A549 (cell line): ENCODE measurements around the gene S100A11. TPM values are rescaled to one million over a fixed set of nuclear protein-coding genes. Genes with fewer than 3 reads are reported as not detected.

ENCODE experiments used
- ATAC-seq, 2 experiments: fragments of 200-7000 bp in 1 of 2; fragments of >200 bp in 1 of 2; cut with Nextera tagmentation in 1 of 2; cut with Tn5 transposase in 1 of 2; 3 replicates each; pipeline versions ENCODE4 v1.8.0 to v1.9.1; 2018 to 2020; ENCODE audit warnings: mild to moderate bottlenecking in 1 of 2, moderate library complexity in 1 of 2
- CTCF ChIA-PET: fragments of 300-600 bp; sonication (Branson Sonifier 250); formaldehyde crosslinking; extraction: SDS; loops from one replicate; lab custom pipeline; 2021; ENCODE audit warnings: antibody characterized with exemption, inconsistent platforms; lab: Yijun Ruan, JAX
- POLR2A ChIA-PET: fragments of 350-600 bp; formaldehyde crosslinking; extraction: SDS; loops from one replicate; lab custom pipeline; 2021; ENCODE audit warnings: antibody characterized with exemption, inconsistent platforms; lab: Yijun Ruan, JAX
- DNase-seq, 2 experiments: peaks; one replicate each; pipeline versions ENCODE4 v3.0.0 to v3.0.0-alpha.2; 2011 to 2016; ENCODE audit warnings: low read depth in 1 of 2, low spot score in 1 of 2
- FAIRE-seq: peaks from 2 replicates; lab custom pipeline; 2011; peaks lifted over from hg19 to GRCh38; lab: Jason Lieb, UNC
- H3K27ac ChIP-seq, 2 experiments: fragments of >200 bp; sonication (Bioruptor Twin); formaldehyde crosslinking; 3 replicates each; pipeline ENCODE4 v1.5.1; 2016 to 2017
- H3K4me1 ChIP-seq: fragments of >200 bp; sonication (Bioruptor Twin); formaldehyde crosslinking; 3 replicates; pipeline ENCODE4 v1.6.1; 2016
- H3K4me2 ChIP-seq: fragments of >200 bp; sonication (Bioruptor Twin); formaldehyde crosslinking; 3 replicates; pipeline ENCODE4 v1.6.1; 2016
- H3K4me3 ChIP-seq: fragments of >200 bp; sonication (Bioruptor Twin); formaldehyde crosslinking; 3 replicates; pipeline ENCODE4 v1.5.1; 2016
- H3K9me3 ChIP-seq: fragments of >200 bp; sonication (Bioruptor Twin); formaldehyde crosslinking; 3 replicates; pipeline ENCODE4 v1.6.1; 2016
- BHLHE40 ChIP-seq: IDR thresholded peaks from 2 replicates; pipeline ENCODE4 v1.6.1; 2012; ENCODE audit warnings: low read depth, low read length, inconsistent platforms
- EHF ChIP-seq: fragments of 250-450 bp; sonication (Bioruptor Pico); IDR thresholded peaks from 2 replicates; pipeline ENCODE4 v1.5.0; 2020; ENCODE audit warnings: mild to moderate bottlenecking
- GATA3 ChIP-seq: IDR thresholded peaks from 2 replicates; pipeline ENCODE4 v1.6.1; 2012; ENCODE audit warnings: borderline replicate concordance
- HOXA7 ChIP-seq: fragments of 250-450 bp; sonication (Bioruptor Pico); IDR thresholded peaks from 2 replicates; pipeline ENCODE4 v1.5.0; 2020; ENCODE audit warnings: mild to moderate bottlenecking, moderate library complexity
- JUN ChIP-seq, 2 experiments: fragments of >200 bp; sonication (Bioruptor Twin); formaldehyde crosslinking; IDR thresholded peaks; 2 replicates in 1 of 2; 3 replicates in 1 of 2; pipeline ENCODE4 v1.6.1; 2016 to 2017
- KDM5A ChIP-seq: fragments of 200-600 bp; sonication (generic); IDR thresholded peaks from 2 replicates; pipeline ENCODE4 v1.6.1; 2016; ENCODE audit warnings: antibody characterized with exemption, mild to moderate bottlenecking
- MAFK ChIP-seq: fragments of 450-650 bp; IDR thresholded peaks from 2 replicates; pipeline ENCODE4 v1.6.1; 2014; ENCODE audit not compliant: partially characterized antibody
- NR3C1 ChIP-seq: fragments of >200 bp; sonication (Bioruptor Twin); formaldehyde crosslinking; IDR thresholded peaks from 3 replicates; pipeline ENCODE4 v1.6.1; 2017
- TFCP2L1 ChIP-seq: fragments of 250-450 bp; sonication (Bioruptor Pico); IDR thresholded peaks from 2 replicates; pipeline ENCODE4 v1.5.0; 2021; ENCODE audit warnings: mild to moderate bottlenecking
- WGBS: methylation state at CpG from one replicate; pipeline ENCODE4 v1.1.6; 2017; ENCODE audit errors: missing lambda C conversion rate; 5-methylcytosine and 5-hydroxymethylcytosine counted together
- polyA plus RNA-seq, 4 experiments: library from polyadenylated mRNA; depleted of rRNA in 3 of 4; stranded (reverse); fragments of >200 nt; fragmentation: RNase III in 1 of 4; extraction: RNeasy Plus Mini Kit Qiagen cat#74134 plus additional on column Dnase treatment in 1 of 4; gene quantifications; 2 replicates in 3 of 4; 3 replicates in 1 of 4; pipeline ENCODE4 v1.2.3, GENCODE V29; 2011 to 2017
- TF ChIP-seq, protein P1 (sequence below): fragments of 250-450 bp; sonication (Bioruptor Pico); IDR thresholded peaks from 2 replicates; pipeline ENCODE4 v1.5.0; 2020; ENCODE audit warnings: low read depth, mild to moderate bottlenecking, moderate library complexity
- TF ChIP-seq, protein P2 (sequence below): IDR thresholded peaks from 2 replicates; pipeline ENCODE4 v1.6.1; 2012
- TF ChIP-seq, protein P3 (sequence below): fragments of 150-350 bp; IDR thresholded peaks from 2 replicates; pipeline ENCODE4 v1.6.1; 2014; ENCODE audit warnings: low read depth, mild to moderate bottlenecking, low read length
- TF ChIP-seq, protein P4 (sequence below): IDR thresholded peaks from 2 replicates; pipeline ENCODE4 v1.6.1; 2012

S100A11 gene
- polyA plus RNA-seq, 2 of the 4 experiments (the other 2 are of a cell fraction) = 671 to 1,531 TPM

DNA sequence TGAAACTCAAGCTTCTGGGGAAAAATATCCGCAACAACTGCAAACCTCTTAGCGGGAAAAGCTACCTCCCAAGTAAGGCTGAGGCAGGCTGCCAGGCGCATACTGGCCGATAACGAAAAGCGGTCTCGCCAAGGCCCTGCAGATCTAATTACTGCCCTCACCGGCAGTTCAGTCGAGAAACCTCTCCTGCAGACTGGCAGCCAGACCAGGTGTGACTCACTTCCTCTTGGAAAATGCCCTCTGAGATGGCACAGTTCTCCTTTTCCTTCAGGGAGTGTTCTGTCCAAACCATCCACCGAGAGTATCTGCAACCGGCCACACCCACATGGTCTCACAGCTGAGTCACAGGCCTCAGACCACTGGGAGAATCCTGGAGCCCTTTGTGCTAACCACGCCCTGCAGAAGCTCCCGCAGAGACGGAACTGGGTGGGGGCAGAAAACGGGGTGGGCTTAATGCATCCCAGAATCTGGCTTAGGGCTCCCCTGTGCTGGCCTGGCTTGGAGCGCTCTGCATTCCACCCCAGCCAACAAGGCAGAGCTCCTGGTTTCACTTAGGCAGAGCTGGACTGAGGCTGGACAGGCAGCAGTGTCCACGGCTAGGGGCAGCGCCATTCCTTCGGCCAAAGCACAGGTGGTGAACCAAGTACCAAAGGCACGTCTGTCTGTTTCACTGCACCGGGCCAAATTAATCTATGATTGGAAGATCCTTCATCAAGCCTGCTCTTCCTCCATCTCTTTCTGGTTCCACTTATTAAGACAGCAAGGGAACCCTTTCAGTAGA is 44.3 kb downstream of the S100A11 start (continued):
- TF ChIP-seq, protein P1, sequence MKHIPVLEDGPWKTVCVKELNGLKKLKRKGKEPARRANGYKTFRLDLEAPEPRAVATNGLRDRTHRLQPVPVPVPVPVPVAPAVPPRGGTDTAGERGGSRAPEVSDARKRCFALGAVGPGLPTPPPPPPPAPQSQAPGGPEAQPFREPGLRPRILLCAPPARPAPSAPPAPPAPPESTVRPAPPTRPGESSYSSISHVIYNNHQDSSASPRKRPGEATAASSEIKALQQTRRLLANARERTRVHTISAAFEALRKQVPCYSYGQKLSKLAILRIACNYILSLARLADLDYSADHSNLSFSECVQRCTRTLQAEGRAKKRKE (CRISPR knock-in tag) = no peak
- TF ChIP-seq NR3C1 (no peak), JUN (IDR thresholded peaks at IDR 0.05) (peak; percentile 81 to 91; a peak in 4 of 5 replicates), BHLHE40 (no peak)
- TF ChIP-seq, protein P2, sequence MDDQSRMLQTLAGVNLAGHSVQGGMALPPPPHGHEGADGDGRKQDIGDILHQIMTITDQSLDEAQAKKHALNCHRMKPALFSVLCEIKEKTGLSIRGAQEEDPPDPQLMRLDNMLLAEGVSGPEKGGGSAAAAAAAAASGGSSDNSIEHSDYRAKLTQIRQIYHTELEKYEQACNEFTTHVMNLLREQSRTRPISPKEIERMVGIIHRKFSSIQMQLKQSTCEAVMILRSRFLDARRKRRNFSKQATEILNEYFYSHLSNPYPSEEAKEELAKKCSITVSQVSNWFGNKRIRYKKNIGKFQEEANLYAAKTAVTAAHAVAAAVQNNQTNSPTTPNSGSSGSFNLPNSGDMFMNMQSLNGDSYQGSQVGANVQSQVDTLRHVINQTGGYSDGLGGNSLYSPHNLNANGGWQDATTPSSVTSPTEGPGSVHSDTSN = peak; percentile 79
- TF ChIP-seq, protein P3, sequence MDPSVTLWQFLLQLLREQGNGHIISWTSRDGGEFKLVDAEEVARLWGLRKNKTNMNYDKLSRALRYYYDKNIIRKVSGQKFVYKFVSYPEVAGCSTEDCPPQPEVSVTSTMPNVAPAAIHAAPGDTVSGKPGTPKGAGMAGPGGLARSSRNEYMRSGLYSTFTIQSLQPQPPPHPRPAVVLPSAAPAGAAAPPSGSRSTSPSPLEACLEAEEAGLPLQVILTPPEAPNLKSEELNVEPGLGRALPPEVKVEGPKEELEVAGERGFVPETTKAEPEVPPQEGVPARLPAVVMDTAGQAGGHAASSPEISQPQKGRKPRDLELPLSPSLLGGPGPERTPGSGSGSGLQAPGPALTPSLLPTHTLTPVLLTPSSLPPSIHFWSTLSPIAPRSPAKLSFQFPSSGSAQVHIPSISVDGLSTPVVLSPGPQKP = no peak

DNA sequence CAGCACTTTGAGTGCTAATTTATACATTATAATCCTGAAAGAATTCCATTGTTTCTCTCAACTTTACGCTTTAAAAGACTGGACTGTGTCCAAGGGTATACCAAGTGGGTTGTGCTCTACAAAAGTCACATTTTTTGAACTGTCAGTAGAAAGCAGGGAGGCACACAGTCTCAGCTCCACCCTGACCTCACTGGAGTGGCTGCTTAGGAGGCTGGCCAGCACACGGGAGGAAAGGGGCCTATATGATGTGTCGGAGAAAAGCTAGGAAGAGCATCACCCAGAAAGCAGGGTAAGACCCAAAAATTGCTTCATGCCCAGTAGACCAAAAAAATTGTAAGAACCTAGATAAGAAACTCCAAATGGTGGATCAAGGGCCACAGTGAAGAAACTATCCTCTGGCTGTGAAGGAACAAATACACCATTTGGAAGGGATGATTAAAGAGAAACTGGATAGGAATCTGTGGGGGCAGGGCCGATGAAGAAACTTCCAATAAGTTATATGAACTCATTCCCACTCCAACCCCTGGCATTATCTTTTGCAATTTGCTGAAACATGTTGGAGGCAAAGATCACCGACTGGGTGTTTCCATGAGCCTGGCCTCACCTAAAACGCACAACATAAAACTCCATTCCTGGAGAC is 45.0 kb downstream of the S100A11 start:
- TF ChIP-seq HOXA7 (CRISPR knock-in tag) (no peak), EHF (0 out of 2 replicates have a peak, but pooled peaks have one; percentile 8)
- H3K27ac ChIP-seq = peak overlapping the region; percentile 97
- H3K4me3 ChIP-seq = peak overlapping the region; percentile 87
- DNase-seq (no peak), FAIRE-seq (no peak), ATAC-seq (no peak)
- no peaks in the 10 kb centered on the region for H3K9me3 ChIP-seq
- WGBS = 2% methylated on average over 6 of the region's 6 CpGs
- POLR2A ChIA-PET = interaction anchor here (0.8 to 10.4 kb wide), 11 partner anchors 10 to 84 kb away, joined by 3 to 151 read pairs (median 7); partner anchors contain the start of genes S100A11 and THEM4
- peaks cover 63% of the 10 kb centered on the region for H3K4me1 ChIP-seq
- H3K4me2 ChIP-seq = peak overlapping the region; percentile 96
- CTCF ChIA-PET = interaction anchor here (0.9 to 38.2 kb wide), 4 partner anchors 6 to 56 kb away, joined by 3 to 1410 read pairs (median 894); partner anchors contain the start of gene S100A10

DNA sequence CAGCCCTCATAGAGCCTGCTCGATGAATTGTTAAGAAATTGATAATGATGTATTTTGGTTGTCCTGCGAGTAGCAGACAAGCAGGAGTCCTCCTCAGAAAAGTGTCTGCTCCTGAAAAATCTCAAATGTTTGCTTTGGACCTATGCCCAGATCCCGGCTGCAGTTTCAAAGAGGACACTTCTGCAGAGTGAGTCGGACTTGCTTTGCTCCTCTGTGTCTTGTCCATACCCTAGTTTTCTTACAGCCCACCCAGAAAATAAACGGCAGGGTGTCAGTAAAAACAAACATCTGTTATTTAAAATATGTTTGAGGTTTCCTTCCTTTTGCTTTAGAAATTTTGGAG is 46.0 kb downstream of the S100A11 start:
- FAIRE-seq (no peak), ATAC-seq (no peak), DNase-seq (peak in 1 of 2 experiments; percentile 70)
- H3K9me3 ChIP-seq = no peaks in the 10 kb centered on the region
- peak overlapping the region; percentile 87 for H3K4me3 ChIP-seq
- H3K4me1 ChIP-seq = peaks cover 64% of the 10 kb centered on the region
- ChIA-PET CTCF (interaction anchor here (1.7 to 38.2 kb wide), 4 partner anchors 7 to 58 kb away, joined by 7 to 1410 read pairs (median 711); partner anchors contain the start of gene S100A10), POLR2A (interaction anchor here (3.6 to 10.4 kb wide), 2 partner anchors 11 to 21 kb away, joined by 23 to 151 read pairs; no protein-coding TSS in a partner anchor)
- under 1% methylated on average over 5 of the region's 5 CpGs for WGBS
- H3K4me2 ChIP-seq = peak overlapping the region; percentile 96
- TF ChIP-seq KDM5A (no peak), GATA3 (peak; percentile 18; the same call in 1 of the 2 replicates)
- H3K27ac ChIP-seq = peak overlapping the region; percentile 97

DNA sequence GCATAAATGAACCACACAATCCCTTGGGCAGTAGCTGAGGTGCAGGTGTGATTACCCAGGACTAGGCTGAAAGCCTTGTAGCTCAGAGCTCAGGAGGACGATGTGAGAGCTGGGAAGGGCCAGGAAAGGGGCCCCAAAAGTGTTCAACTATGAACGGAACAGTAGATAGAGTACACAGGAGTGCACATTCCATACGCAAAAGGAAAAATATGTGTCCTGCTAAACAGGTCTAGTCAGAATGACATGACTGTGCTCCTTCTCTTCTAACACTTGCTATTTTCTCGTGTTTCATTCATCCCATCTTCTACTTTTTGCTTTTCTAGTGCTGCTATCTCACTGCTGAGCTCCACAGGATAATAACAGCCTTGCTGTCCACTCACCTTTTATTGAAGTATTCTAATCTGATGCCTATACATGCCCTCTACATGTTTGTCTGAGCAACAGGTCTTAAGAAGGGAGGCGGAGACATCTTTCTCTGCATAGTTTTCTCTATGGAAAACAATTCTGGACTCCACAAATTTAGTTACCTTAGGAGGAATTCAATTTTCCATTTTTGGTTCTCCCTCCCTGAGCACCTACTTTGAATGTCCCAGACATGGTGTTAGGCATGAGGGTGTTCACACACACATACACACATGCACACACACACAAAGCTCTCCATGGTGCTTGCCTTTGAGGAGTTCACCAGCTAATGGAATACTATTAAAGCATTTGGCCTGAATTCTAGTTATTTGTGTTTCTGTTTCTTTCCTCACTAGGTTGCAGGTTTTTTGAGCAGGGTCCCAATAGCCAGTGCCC is 46.5 kb downstream of the S100A11 start:
- no peak for ATAC-seq
- Histone ChIP-seq H3K4me2 (peak overlapping the region; percentile 96), H3K9me3 (no peaks in the 10 kb centered on the region), H3K4me3 (peak overlapping the region; percentile 87), H3K27ac (peak overlapping the region; percentile 97), H3K4me1 (peaks cover 64% of the 10 kb centered on the region)
- ChIA-PET POLR2A (interaction anchor here (0.6 to 10.4 kb wide), 7 partner anchors 9 to 1996 kb away, joined by 5 to 151 read pairs (median 21); partner anchors contain the start of gene S100A11), CTCF (interaction anchor here (1.7 to 38.2 kb wide), 5 partner anchors 8 to 57 kb away, joined by 4 to 1410 read pairs (median 12); partner anchors contain the start of gene S100A10)
- no peak for FAIRE-seq
- WGBS = 6% methylated on average over 5 of the region's 5 CpGs
- no peak for TF ChIP-seq MAFK
- TF ChIP-seq, protein P4, sequence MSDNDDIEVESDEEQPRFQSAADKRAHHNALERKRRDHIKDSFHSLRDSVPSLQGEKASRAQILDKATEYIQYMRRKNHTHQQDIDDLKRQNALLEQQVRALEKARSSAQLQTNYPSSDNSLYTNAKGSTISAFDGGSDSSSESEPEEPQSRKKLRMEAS = peak; percentile 14; the same call in 1 of the 2 replicates
- peak; percentile 18; the same call in 1 of the 2 replicates for TF ChIP-seq TFCP2L1 (CRISPR knock-in tag)
- no peak for DNase-seq
